Brain pericyte (primary cell): ENCODE measurements around the gene PPIL3.

Experiments used
- DNase-seq: peaks from one replicate; pipeline ENCODE4 v3.0.0-alpha.2; 2012; ENCODE audit warnings: low read depth, low spot score

Gene PPIL3

DNA sequence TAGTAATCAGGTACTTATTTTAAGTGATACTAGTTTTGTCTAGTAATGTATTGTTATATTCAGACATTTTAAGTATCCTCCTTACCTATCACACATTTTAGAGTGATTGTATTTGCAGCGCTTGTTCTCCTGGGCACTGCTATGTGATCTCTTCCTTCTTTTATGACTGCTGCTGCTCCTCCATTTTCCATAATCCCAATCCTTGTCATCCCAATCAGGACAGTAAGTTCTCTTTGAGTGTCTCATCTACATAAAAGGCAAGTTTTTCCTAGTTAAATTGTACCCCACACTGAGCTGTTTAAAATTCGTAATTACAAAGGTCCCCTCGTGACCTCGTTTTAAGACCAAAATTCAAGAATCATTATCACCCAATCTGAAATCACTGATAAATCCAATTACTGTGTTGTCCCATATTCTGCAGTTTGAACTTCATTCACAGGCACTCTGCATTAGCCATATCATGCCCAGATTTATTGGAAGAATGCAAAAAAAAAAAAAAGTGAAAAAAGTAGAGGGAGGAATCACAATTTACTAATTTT lies 27.2 kb downstream of the PPIL3 start:
- no peak for DNase-seq

DNA sequence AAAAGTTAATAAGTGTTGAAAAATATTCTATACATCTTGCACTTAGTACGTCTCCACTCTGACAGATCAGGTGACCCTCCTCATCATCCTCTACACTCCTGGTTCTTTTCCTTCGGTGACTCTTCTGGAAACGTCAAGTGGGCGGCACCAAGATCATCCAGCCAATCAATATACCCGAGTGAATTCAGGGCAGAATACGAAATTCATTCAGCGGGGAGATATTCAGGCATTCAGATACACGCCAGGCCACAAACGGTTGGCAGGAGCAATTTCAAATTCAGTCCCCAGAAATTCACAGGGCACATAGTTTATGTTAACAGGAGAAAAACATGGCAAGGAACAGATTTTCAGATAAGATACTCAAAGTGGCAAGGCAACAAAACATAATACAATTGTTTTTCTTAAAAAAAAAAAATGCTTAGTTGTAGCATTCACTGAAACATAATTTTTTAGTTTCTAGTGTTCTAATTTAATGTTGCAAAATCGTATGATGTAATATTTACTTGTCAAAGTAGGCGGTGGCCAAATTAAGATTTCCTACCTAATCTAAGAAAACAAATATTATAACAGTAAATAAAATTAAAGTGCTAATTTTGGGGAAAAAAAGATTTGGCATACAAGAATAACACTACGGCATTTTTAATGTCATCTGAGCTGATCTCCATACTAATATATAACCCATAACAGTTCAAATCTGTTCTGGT lies 28.6 kb downstream of the PPIL3 start:
- no peak for DNase-seq

DNA sequence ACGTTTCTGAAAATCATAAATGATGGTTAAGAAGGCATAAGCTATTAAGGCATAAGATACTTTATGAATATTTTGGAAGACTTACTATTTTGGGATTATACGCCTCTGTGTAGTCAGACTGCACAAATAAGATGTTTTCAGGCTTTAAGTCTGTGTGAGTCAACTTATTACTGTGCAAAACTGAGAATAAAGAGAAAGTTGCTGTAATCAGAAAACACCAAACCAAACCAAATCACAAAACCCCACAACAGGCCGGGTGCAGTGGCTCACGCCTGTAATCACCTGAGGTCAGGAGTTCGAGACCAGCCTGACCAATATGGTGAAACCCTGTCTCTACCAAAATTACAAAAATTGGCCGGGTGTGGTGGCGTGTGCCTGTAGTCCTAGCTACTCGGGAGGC lies 32.1 kb downstream of the PPIL3 start:
- DNase-seq, result no peak

DNA sequence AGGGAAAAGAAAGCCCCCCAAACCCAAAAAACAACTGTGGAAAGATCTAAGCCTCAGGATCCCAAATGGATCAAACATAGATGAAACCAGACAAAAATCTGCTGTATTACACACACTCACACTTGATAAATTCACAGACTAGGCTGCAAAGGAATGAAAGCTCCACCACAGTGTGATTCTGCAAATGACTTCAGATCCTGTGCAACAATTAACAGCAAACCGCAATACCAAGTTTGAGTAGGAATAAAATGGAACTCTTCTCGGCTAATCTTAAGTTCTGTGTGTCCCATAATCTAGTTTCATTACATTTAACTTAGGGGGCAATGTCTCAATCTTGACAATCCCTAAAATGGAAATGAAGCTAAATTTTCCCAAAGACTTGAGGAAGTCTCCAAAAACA lies 36.3 kb downstream of the PPIL3 start:
- no peak for DNase-seq

DNA sequence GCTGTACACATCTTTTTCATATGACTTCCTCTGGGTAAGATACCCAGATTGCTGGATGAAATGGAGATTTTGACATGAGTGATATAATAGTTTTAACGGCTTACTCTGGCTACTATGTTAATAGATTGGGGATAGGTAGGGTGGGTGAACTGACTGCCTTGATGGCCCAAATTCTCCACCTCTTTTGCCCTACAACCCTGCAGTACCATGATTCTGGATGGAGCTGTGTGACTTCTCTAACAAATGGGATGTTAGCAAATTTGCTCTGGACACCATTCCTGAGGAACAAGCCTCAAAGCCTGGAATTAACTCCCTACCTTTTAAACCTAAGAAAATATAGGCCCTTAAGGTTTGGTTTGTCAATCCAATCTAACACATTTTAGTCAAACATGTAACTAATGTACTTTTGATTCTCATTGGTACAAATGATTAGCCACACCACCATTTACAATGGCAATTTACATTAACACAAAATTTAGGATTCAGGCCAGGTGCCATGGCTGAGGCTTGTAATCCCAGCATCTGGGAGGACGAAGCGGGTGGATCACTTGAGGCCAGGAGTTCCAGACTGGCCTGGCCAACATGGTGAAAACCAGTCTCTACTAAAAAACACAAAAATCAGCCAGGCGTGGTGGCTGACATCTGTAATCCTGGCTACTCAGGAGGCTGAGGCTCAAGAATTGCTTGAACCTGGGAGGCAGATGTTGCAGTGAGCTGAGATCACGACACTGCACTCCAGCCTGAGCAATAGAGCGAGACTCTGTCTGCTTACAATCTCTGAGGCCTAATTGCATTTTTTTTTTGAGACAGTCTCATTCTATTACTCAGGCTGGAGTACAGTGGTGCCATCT lies 37.3 kb downstream of the PPIL3 start:
- DNase-seq, result no peak

DNA sequence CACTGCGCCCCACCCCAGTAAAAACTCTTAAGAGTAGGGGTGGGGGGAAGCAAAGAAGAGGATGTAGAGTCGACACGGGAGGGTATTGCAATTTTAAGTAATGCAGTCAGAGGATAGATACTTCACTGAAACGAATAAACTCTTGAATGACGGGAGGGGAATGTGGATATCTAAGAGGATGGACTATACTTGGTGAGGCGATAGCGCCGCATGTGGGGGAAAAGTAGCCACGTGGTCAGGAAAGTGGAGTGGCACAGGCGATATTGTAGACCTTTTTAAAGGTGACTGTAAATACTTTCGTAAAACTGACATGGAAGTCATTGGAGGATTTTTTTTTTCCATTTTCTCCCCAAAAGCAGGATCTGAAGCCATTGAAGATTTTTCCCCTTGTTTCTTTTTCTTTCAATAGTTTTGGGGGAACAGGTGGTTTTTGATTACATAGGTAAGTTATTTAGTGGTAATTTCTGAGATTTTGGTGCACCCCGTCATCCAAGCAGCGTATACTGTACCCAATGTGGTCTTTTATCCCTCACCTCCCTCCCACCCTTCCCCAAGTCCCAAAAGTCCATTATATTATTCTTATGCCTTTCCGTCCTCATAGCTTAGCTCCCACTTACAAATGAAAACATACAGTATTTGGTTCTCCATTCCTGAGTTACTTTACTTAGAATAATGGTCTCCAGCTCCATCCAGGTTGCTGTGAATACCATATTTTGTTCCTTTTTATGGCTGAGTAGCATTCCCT lies 38.2 kb downstream of the PPIL3 start:
- no peak for DNase-seq

DNA sequence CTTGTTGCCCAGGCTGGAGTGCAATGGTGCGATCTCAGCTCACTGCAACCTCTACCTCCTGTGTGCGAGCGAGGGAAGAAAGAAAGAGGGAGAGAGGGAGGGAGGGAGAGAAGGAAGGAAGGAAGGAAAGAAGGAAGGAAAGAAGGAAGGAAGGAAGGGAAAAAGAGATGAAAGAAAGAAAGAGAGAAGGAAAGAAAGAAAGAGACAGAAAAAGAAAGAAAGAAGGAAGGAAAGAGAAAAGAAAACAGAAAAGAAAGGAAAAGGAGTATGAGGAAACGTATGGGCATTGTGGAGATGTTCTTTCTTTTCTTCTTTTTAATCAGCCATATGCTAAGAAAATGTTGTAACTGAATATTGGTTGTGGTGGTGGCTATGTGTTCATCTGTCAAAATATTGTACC lies 40.9 kb downstream of the PPIL3 start:
- no peak for DNase-seq

DNA sequence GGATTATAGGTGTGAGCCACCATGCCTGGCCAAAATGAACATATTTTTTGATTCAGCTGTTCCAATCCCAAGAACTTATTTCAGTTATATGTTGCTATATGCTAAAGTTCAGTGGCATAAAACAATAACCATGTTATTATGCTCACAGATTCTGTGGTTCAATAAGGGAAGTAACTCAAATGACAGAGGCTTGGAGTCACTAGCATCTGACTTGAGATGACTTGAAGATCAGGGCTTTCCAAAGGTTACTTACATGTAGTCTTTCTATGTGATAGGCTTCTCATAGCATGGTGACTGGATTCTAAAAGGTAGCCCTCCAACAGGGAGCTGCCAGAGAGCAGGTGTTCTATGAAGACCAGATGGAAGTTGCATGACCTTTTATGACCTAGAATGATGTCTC lies 41.6 kb downstream of the PPIL3 start:
- DNase-seq, result no peak

DNA sequence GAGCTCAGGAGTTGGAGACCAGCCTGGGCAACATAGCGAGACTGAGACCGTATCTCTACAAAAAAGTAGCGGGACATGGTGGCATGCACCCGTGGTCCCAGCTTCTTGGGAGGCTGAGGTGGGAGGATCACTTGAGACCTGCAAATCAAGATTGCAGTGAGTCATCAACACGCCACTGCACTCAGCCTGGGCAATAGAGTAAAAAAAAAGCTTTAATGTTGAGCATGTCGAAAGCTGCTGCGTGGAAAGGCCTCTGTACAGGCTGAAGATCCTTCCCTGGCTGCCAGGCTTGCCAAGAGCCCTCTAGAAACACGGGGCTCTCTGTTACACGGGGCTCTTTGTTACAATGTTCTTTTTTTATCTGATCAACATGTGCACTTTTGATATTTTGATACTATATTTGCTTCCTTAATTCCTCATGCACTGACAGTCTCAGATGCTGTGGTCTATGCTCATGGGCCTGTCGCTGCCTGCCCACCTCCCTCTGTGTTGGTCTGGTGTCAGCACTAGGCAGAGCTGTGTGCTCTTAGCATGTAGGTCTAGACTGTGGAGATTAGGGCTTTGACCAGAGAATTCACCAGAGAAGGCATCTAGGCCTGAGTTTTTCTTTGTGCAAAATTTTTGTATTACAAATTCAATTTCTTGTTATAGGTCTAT lies 43.1 kb downstream of the PPIL3 start:
- DNase-seq, result no peak

DNA sequence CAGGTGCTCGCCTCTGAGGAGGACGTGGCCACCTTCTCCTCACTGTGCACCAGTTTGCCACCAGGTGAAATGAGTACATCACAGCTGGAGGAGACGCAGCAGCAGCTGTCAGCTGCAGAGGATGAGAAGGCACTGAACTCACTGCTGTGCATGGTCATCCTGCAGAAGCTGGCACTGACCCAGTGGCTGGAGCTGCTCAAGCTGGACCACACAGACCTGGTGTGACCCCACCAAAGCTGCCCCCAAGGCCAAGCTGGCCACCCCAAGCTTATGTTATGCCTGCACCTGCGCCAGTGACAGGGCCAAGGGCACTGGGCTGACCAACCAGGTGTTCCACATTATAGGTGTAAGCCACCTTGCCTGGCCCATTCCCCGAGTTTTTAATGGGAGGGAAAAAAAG lies 43.7 kb downstream of the PPIL3 start:
- DNase-seq, result no peak

DNA sequence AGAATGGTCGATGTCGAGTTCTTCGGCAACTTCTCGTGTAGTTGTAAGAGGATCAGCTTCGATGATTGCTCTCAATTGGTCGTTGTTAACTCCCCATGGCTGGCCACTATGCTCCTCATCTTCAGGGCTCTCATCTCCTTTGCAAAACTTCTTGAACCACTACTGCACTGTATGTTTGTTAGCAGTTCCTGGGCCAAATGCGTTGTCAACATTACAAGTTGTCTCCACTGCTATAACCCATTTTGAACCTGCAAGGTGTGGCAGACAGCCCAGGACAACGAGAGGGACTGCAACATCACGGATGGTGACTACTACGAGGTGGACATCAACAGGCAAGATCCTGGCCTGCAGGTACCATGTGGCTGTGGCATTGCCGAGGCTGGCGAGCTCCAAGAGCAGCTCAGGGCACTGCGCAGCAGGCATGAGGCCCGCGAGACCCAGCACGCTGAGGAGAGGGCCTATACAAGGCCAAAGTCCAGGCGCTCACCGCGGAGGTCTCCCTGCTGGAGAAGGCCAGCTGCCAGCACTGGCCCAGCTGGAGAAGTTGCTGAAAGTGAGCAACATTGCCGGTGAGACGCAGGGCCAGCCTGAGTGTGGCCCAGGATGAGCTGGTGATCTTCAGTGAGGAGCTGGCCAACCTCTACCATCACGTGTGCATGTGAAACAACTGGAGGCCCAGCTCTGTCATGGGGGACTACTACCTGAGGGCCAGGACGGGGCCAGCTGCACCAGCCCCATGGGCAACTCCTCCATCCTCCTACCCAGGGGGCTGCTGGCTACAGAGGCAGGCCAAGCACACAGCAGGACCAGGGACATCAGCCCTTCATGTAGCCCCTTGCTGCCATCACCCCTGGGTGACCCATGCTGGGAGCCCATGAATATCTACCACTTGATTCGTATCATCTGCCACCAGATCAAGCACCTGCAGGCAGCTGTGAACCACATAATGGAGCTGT lies 44.6 kb downstream of the PPIL3 start:
- no peak for DNase-seq

DNA sequence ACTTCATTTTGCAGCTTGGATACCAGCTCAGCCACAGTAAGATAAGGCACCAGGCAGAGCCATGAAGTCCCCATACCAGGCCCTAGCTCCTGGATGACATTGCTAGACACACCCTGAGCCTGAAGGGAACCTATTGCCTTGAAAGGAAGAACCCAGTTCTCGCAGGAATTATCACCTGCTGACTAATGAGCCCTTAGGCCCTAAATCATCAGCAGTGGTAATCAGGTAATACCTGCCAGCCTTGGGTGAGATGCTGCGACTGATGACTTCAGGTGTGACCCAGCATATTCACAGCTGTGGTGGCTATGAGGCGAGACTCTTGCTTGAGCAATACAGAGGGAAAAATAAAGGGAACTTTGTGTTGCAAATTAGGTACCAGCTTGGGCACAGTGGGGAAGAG lies 49.4 kb downstream of the PPIL3 start:
- no peak for DNase-seq

DNA sequence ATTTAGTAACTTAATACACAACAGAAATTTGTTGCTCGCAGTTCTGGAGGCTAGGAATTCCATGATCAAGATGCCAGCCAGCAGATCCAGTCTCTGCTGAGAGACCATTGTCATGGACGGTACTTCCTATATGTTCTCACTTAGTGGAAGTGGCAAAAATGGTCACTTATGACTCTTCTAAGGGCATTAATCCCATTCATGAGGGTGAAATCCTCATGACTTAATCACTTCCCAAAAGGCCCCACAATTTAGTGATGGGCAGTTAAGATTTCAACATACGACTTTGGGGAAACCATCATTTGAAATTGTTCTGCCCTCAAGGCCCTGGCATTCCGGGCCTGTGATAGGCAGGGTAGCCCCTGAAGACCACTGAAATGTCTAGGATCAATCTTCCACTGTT lies 54.2 kb downstream of the PPIL3 start:
- no peak for DNase-seq

DNA sequence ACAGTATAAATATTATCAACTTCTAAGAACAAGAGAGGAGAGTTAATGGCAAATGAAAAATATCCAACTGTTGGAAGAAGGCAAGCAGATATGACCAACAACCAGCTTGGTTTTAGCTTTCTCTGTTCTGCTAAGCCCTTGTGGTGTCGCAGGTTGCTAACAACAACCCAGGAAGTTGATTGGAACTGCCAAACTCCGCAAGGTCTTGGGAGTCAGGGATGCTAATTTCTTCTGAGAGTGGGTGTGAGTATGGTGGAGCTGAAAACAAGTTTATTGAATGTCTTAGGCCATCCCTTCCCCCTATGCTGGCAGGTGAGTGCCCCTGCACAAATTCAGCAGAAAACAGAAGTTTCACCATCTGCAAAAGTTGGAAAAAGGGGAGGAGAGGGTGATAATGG lies 59.6 kb downstream of the PPIL3 start:
- DNase-seq, result no peak

DNA sequence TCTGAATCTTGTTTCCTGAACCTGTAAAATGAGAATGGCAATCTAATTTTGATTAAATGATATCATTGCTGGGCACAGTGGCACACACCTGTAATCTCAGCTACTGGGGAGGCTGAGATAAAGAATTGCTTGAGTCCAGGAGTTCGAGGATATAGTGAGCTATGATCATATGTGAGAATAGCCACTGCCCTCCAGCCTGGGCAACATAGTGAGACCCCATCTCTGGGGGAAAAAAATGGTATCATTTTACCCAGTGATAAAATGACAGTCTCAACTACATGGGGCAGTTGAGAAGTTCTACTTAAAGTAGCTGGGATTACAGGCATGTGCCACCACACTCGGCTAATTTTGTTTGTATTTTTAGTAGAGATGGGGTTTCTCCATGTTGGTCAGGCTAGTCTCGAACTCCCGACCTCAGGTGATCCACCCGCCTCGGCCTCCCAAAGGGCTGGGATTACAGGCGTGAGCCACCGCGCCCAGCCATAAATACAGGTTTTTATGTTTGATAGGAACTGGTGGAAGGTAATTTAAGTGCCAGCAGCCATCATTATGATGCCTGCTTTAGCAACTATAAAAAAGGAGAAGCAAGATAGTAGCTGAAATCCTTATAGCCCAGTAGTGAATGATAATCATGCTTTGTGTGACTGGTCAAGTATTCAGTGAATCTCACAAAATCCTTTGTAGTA lies 60.2 kb downstream of the PPIL3 start:
- no peak for DNase-seq

DNA sequence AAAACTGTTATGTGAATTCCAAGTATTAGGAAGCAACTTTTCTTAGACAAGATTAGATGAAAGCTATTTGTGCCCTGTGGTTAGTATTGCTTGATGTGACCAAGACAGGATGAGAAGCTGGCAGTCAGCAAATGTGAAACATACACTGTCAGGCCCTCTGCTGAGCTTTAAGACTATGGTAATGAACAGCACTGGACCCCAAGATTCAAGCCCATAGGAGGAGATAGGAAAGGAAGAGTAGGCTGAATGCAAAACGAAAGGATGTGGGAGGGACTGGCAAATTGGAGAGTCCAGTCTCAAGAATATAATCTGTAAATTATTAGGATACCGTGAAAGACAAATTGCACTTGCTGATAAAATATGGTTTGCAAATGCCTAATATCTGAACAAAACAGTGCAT lies 60.8 kb downstream of the PPIL3 start:
- DNase-seq, result no peak

DNA sequence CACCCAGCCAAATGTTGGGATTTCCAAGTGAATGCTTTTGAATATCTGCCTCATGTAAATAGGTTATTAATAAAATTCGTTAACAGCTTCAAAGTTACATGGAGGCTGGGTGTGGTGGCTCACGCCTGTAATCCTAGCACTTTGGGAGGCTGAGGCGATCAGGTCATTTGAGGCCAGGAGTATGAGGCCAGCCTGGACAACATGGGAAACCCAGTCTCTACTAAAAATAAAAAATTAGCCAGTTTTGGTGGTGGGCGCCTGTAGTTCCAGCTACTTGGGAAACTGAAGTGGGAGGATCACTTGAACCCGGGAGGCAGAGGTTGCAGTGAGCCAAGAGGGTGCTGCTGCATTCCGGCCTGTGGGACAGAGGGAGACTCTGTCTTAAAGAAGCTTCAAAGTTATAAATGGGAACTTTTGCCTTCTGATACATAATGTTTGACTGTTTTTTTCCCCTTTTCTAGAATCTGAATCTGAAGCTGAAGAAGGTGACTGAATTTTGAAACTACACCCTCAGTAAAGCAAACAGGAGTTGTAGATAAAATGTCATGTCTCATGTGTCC lies 67.1 kb downstream of the PPIL3 start:
- no peak for DNase-seq
